IMR-90 (cell line): ENCODE data around the gene DLX6.

Experiments
- BHLHE40 ChIP-seq: fragments of 150-350 bp; IDR thresholded peaks from 2 replicates; pipeline ENCODE4 v1.6.1; 2016; ENCODE audit warnings: mild to moderate bottlenecking, low read depth, low read length
- CTCF ChIP-seq: conservative IDR thresholded peaks from 2 replicates; pipeline ENCODE4 v1.5.1; 2012; ENCODE audit warnings: mild to moderate bottlenecking, low read depth, low read length, improper control_type of control experiment
- FOS ChIP-seq: fragments of 150-350 bp; IDR thresholded peaks from 2 replicates; pipeline ENCODE4 v1.6.1; 2016; ENCODE audit warnings: low read depth, low read length
- MAFK ChIP-seq: IDR thresholded peaks from 2 replicates; pipeline ENCODE4 v1.6.1; 2012; ENCODE audit warnings: low read depth, low read length, improper control_type of control experiment
- MAZ ChIP-seq: IDR thresholded peaks from 2 replicates; pipeline ENCODE4 v1.6.1; 2012; ENCODE audit warnings: low read depth, mild to moderate bottlenecking, low read length, improper control_type of control experiment, moderate library complexity, borderline replicate concordance
- NFE2L2 ChIP-seq: fragments of 150-350 bp; IDR thresholded peaks from 2 replicates; pipeline ENCODE4 v1.6.1; 2016; ENCODE audit warnings: low read depth, mild to moderate bottlenecking, low read length
- POLR2A ChIP-seq: IDR thresholded peaks from 2 replicates; pipeline ENCODE4 v1.6.1; 2012; ENCODE audit warnings: mild to moderate bottlenecking, low read depth, low read length
- RAD21 ChIP-seq: IDR thresholded peaks from 2 replicates; pipeline ENCODE4 v1.6.1; 2012; ENCODE audit warnings: low read length, improper control_type of control experiment
- RCOR1 ChIP-seq: IDR thresholded peaks from 2 replicates; pipeline ENCODE4 v1.6.1; 2012; ENCODE audit warnings: mild to moderate bottlenecking, low read length, improper control_type of control experiment; ENCODE audit not compliant: insufficient replicate concordance
- RFX5 ChIP-seq: IDR thresholded peaks from 2 replicates; pipeline ENCODE4 v1.8.0; 2012; ENCODE audit warnings: low read depth, mild to moderate bottlenecking, low read length, moderate library complexity
- SMC3 ChIP-seq: fragments of 150-350 bp; IDR thresholded peaks from 2 replicates; pipeline ENCODE4 v1.6.1; 2016; ENCODE audit warnings: low read depth, mild to moderate bottlenecking, antibody characterized with exemption, low read length, moderate library complexity
- USF2 ChIP-seq: fragments of 150-350 bp; IDR thresholded peaks from 2 replicates; pipeline ENCODE4 v1.6.1; 2017; ENCODE audit warnings: mild to moderate bottlenecking, antibody characterized with exemption, low read length, low read depth

- TF ChIP-seq POLR2A, result no peak
- no peak for TF ChIP-seq CTCF
- TF ChIP-seq MAZ, result no peak
- no peak for TF ChIP-seq RCOR1
- no peak for TF ChIP-seq FOS
- TF ChIP-seq RFX5, result no peak
- TF ChIP-seq USF2, result no peak
- no peak for TF ChIP-seq NFE2L2
- TF ChIP-seq BHLHE40, result no peak
- no peak for TF ChIP-seq MAFK
- no peak for TF ChIP-seq SMC3
- no peak for TF ChIP-seq RAD21
These were observed 15.5 kb upstream of the DLX6 start for GRCh38 chr7:96989859-96990317.
